HepG2 (cell line): ENCODE data around the gene LRRN4CL. TPM values are rescaled to one million over a fixed set of nuclear protein-coding genes. Genes with fewer than 3 reads are reported as not detected.
A peak's percentile ranks its signal among the peaks of the same experiment; 100 is the strongest.

Source experiments
- CC2D1A ChIP-seq: sonication (generic); formaldehyde crosslinking; IDR thresholded peaks from 2 replicates; pipeline ENCODE4 v1.8.1; 2023; ENCODE audit warnings: mild to moderate bottlenecking, missing genetic modification reagents
- DMAP1 ChIP-seq: IDR thresholded peaks from 2 replicates; pipeline ENCODE4 v1.6.1; 2016
- FOSL2 ChIP-seq: sonication (generic); formaldehyde crosslinking; IDR thresholded peaks from 2 replicates; pipeline ENCODE4 v1.4.0; 2020; ENCODE audit warnings: missing genetic modification reagents
- GABPB1 ChIP-seq: IDR thresholded peaks from 2 replicates; pipeline ENCODE4 v1.6.1; 2016; ENCODE audit warnings: mild to moderate bottlenecking, missing genetic modification reagents, moderate library complexity, missing compliant biosample characterization
- KAT8 ChIP-seq: IDR thresholded peaks from 2 replicates; pipeline ENCODE4 v1.6.1; 2016; ENCODE audit warnings: missing genetic modification reagents, missing compliant biosample characterization
- MIER3 ChIP-seq: IDR thresholded peaks from 2 replicates; pipeline ENCODE4 v1.6.1; 2016; ENCODE audit warnings: missing compliant biosample characterization, borderline replicate concordance
- NFE2 ChIP-seq: sonication (generic); formaldehyde crosslinking; IDR thresholded peaks from 2 replicates; pipeline ENCODE4 v1.4.0; 2020; ENCODE audit warnings: missing genetic modification reagents
- NFIB ChIP-seq: sonication (generic); formaldehyde crosslinking; IDR thresholded peaks from 2 replicates; pipeline ENCODE4 v1.9.0; 2021; ENCODE audit warnings: missing genetic modification reagents, mild to moderate bottlenecking, borderline replicate concordance
- NR2C2 ChIP-seq: sonication (generic); formaldehyde crosslinking; IDR thresholded peaks from 2 replicates; pipeline ENCODE4 v1.4.0; 2020; ENCODE audit warnings: missing genetic modification reagents, mild to moderate bottlenecking, moderate library complexity, borderline replicate concordance
- PLRG1 ChIP-seq: fragments of 450-650 bp; conservative IDR thresholded peaks from 2 replicates; pipeline ENCODE4 v1.6.1; 2016
- RARA ChIP-seq: IDR thresholded peaks from 2 replicates; pipeline ENCODE4 v1.6.1; 2016; ENCODE audit warnings: missing genetic modification reagents, missing compliant biosample characterization
- SMAD3 ChIP-seq: sonication (generic); formaldehyde crosslinking; IDR thresholded peaks from 2 replicates; pipeline ENCODE4 v1.4.0; 2020; ENCODE audit warnings: missing genetic modification reagents
- SMARCC2 ChIP-seq: fragments of 450-650 bp; IDR thresholded peaks from 2 replicates; pipeline ENCODE4 v1.6.1; 2017; ENCODE audit warnings: antibody characterized with exemption, mild to moderate bottlenecking
- SRF ChIP-seq: IDR thresholded peaks from 2 replicates; pipeline ENCODE4 v1.6.1; 2011; ENCODE audit warnings: mild to moderate bottlenecking, low read depth, low read length, moderate library complexity
- ZBTB38 ChIP-seq: sonication (generic); formaldehyde crosslinking; IDR thresholded peaks from 2 replicates; pipeline ENCODE4 v1.5.1; 2020; ENCODE audit warnings: mild to moderate bottlenecking, missing genetic modification reagents
- ZMYM2 ChIP-seq: sonication (generic); formaldehyde crosslinking; IDR thresholded peaks from 2 replicates; pipeline ENCODE4 v1.8.0; 2022; ENCODE audit warnings: mild to moderate bottlenecking, missing genetic modification reagents
- ZNF432 ChIP-seq: sonication (generic); formaldehyde crosslinking; IDR thresholded peaks from 2 replicates; pipeline ENCODE4 v1.5.0; 2020; ENCODE audit warnings: missing genetic modification reagents, mild to moderate bottlenecking, borderline replicate concordance
- polyA plus RNA-seq, 8 experiments: library from polyadenylated mRNA; depleted of rRNA in 3 of 8; stranded (reverse) in 7 of 8; unstranded in 1 of 8; fragments of >200 nt; fragmentation: Illumina TruSeq in 4 of 8; extraction: Trizol in 4 of 8; gene quantifications; 2 replicates each; pipeline versions ENCODE4 v1.2.1 to v1.2.3, GENCODE V29; 2011 to 2016; ENCODE audit warnings: low read depth in 4 of 8, missing spikeins in 1 of 8, mixed read lengths in 1 of 8; ENCODE audit not compliant: insufficient read depth in 1 of 8
- total RNA-seq, 5 experiments: library from RNA; depleted of rRNA; stranded (reverse); fragments of >200 nt; fragmentation: Illumina TruSeq; extraction: Trizol; gene quantifications; 2 replicates each; pipeline ENCODE4 v1.2.3, GENCODE V29; 2016; ENCODE audit warnings: low read depth in 1 of 5
- TF ChIP-seq, protein P1 (sequence below): sonication (generic); formaldehyde crosslinking; IDR thresholded peaks from 2 replicates; pipeline ENCODE4 v1.8.0; 2022; ENCODE audit warnings: missing genetic modification reagents, mild to moderate bottlenecking, borderline replicate concordance
- TF ChIP-seq, protein P2 (sequence below): sonication (generic); formaldehyde crosslinking; IDR thresholded peaks from 2 replicates; pipeline ENCODE4 v1.8.0; 2022; ENCODE audit warnings: mild to moderate bottlenecking, missing genetic modification reagents
- TF ChIP-seq, protein P3 (sequence below): sonication (generic); formaldehyde crosslinking; IDR thresholded peaks from 2 replicates; pipeline ENCODE4 v1.4.0; 2020; ENCODE audit warnings: missing genetic modification reagents, mild to moderate bottlenecking, borderline replicate concordance
- TF ChIP-seq, protein P4 (sequence below): sonication (generic); formaldehyde crosslinking; IDR thresholded peaks from 2 replicates; pipeline ENCODE4 v1.5.1; 2020; ENCODE audit warnings: mild to moderate bottlenecking, missing genetic modification reagents, moderate library complexity

The LRRN4CL gene
- total and polyA plus RNA-seq, 2 of the 13 experiments (the other 11 are each of a cell fraction or from before 2014, with no cell fraction given): 0.11 TPM; not detected in 1

DNA sequence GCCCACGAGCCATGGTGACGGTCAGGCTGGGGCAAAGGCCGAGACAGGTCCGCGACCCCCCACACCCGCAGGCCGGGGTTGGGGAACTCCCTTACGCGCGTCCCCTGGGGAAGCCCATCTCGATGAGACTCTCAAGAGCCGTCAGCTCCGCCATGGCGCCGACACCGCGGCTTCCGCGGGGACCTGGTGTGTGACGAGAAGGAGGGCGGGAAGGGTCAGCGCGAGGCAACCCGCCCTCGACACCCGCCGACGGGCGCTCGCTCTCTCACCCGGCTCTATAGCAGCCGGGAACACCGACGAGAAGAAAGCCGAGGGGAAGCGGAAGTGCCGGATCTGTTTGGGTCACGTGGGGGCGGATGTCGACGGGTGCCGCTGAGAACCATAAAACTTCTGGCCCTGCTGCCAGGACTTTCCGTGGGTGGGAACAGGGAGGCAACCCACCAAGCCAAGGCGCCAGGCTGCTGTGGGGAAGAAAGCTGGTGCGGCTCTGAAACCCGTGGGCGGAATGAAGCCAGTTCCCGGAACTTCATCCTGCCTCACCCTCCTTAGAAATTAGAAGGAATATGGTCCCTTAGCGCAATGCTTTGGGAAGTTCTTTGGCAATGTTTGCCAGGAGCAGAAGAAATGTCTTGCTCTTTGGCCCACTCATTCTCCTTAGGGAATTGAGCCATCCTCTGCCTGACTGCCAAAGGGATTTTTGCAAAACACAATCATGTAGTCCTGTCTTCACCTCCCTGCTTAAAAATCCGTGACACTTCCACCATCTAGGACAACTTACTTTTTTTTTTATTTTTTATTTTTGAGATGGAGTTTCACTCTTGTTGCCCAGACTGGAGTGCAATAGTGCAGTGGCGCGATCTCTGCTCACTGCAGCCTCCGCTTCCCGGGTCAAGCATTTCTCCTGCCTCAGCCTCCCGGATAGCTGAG, 10.3 kb downstream of the LRRN4CL start, which contains the start of gene UBXN1 (continued):
- TF ChIP-seq FOSL2 (CRISPR knock-in tag): no peak
- TF ChIP-seq SRF: no peak
- peak; percentile 24; the same call in 1 of the 2 replicates for TF ChIP-seq DMAP1
- TF ChIP-seq NFE2 (CRISPR knock-in tag): no peak
- no peak for TF ChIP-seq ZMYM2 (CRISPR knock-in tag)
- peak; percentile 72 for TF ChIP-seq NR2C2 (CRISPR knock-in tag)
- no peak for TF ChIP-seq NFIB
- no peak for TF ChIP-seq RARA (CRISPR knock-in tag)
- 0 out of 2 replicates have a peak, but pooled peaks have one; percentile 24 for TF ChIP-seq CC2D1A
- peak; percentile 51; the same call in 1 of the 2 replicates for TF ChIP-seq MIER3 (CRISPR knock-in tag)
- TF ChIP-seq, protein P1, sequence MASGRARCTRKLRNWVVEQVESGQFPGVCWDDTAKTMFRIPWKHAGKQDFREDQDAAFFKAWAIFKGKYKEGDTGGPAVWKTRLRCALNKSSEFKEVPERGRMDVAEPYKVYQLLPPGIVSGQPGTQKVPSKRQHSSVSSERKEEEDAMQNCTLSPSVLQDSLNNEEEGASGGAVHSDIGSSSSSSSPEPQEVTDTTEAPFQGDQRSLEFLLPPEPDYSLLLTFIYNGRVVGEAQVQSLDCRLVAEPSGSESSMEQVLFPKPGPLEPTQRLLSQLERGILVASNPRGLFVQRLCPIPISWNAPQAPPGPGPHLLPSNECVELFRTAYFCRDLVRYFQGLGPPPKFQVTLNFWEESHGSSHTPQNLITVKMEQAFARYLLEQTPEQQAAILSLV: no peak
- TF ChIP-seq SMARCC2: no peak
- TF ChIP-seq, protein P2, sequence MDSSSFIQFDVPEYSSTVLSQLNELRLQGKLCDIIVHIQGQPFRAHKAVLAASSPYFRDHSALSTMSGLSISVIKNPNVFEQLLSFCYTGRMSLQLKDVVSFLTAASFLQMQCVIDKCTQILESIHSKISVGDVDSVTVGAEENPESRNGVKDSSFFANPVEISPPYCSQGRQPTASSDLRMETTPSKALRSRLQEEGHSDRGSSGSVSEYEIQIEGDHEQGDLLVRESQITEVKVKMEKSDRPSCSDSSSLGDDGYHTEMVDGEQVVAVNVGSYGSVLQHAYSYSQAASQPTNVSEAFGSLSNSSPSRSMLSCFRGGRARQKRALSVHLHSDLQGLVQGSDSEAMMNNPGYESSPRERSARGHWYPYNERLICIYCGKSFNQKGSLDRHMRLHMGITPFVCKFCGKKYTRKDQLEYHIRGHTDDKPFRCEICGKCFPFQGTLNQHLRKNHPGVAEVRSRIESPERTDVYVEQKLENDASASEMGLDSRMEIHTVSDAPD (CRISPR knock-in tag): peak; percentile 85; the same call in 1 of the 2 replicates
- TF ChIP-seq KAT8 (CRISPR knock-in tag): peak; percentile 98
- TF ChIP-seq, protein P3, sequence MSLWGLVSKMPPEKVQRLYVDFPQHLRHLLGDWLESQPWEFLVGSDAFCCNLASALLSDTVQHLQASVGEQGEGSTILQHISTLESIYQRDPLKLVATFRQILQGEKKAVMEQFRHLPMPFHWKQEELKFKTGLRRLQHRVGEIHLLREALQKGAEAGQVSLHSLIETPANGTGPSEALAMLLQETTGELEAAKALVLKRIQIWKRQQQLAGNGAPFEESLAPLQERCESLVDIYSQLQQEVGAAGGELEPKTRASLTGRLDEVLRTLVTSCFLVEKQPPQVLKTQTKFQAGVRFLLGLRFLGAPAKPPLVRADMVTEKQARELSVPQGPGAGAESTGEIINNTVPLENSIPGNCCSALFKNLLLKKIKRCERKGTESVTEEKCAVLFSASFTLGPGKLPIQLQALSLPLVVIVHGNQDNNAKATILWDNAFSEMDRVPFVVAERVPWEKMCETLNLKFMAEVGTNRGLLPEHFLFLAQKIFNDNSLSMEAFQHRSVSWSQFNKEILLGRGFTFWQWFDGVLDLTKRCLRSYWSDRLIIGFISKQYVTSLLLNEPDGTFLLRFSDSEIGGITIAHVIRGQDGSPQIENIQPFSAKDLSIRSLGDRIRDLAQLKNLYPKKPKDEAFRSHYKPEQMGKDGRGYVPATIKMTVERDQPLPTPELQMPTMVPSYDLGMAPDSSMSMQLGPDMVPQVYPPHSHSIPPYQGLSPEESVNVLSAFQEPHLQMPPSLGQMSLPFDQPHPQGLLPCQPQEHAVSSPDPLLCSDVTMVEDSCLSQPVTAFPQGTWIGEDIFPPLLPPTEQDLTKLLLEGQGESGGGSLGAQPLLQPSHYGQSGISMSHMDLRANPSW: no peak
- TF ChIP-seq GABPB1: peak; percentile 98
- peak; percentile 42; the same call in 1 of the 2 replicates for TF ChIP-seq ZBTB38 (CRISPR knock-in tag)
- TF ChIP-seq PLRG1: no peak
- TF ChIP-seq SMAD3 (CRISPR knock-in tag): peak; percentile 84
- no peak for TF ChIP-seq ZNF432 (CRISPR knock-in tag)
- TF ChIP-seq, protein P4, sequence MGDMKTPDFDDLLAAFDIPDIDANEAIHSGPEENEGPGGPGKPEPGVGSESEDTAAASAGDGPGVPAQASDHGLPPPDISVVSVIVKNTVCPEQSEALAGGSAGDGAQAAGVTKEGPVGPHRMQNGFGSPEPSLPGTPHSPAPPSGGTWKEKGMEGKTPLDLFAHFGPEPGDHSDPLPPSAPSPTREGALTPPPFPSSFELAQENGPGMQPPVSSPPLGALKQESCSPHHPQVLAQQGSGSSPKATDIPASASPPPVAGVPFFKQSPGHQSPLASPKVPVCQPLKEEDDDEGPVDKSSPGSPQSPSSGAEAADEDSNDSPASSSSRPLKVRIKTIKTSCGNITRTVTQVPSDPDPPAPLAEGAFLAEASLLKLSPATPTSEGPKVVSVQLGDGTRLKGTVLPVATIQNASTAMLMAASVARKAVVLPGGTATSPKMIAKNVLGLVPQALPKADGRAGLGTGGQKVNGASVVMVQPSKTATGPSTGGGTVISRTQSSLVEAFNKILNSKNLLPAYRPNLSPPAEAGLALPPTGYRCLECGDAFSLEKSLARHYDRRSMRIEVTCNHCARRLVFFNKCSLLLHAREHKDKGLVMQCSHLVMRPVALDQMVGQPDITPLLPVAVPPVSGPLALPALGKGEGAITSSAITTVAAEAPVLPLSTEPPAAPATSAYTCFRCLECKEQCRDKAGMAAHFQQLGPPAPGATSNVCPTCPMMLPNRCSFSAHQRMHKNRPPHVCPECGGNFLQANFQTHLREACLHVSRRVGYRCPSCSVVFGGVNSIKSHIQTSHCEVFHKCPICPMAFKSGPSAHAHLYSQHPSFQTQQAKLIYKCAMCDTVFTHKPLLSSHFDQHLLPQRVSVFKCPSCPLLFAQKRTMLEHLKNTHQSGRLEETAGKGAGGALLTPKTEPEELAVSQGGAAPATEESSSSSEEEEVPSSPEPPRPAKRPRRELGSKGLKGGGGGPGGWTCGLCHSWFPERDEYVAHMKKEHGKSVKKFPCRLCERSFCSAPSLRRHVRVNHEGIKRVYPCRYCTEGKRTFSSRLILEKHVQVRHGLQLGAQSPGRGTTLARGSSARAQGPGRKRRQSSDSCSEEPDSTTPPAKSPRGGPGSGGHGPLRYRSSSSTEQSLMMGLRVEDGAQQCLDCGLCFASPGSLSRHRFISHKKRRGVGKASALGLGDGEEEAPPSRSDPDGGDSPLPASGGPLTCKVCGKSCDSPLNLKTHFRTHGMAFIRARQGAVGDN (CRISPR knock-in tag): peak; percentile 88
